GM19397 (cell line): ENCODE measurements around the gene FAM3A.
"Not testable (repeated sequence)": the region's sequence is repeated elsewhere in the genome, so short reads cannot be mapped to it uniquely, and the experiment has no call there.

Experiments used
- ATAC-seq: cut with Tn5 transposase; IDR thresholded peaks from one replicate; pipeline ENCODE4 v1.9.1; 2021; ENCODE audit warnings: mild to moderate bottlenecking, moderate library complexity; ENCODE audit not compliant: unreplicated experiment

FAM3A gene

GRCh38 chrX:154515966-154516655 is at the start of gene FAM3A:
Gene FAM3A (minus strand): TSS chrX:154516232. CDS start chrX:154515772, 460 bp downstream.
- ATAC-seq: peak; percentile 93

GRCh38 chrX:154562295-154562694 is 46.3 kb upstream of the FAM3A start:
- ATAC-seq: not testable (repeated sequence)

DNA sequence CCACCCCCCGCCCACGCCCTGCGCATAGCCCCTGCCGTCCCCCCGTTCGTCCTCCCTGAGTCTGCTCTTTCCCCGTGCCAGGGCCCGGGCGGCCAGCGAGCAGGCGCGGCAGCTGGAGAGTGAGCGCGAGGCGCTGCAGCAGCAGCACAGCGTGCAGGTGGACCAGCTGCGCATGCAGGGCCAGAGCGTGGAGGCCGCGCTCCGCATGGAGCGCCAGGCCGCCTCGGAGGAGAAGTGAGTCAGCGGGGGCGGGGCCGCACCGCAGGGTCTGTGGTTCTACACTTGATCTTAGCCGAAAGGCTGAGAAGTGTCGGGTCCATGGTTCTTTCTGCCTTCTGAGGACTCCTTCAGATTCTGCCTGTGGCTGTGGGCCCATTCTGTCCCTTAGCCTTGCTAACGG is 44.3 kb upstream of the FAM3A start:
- ATAC-seq: not testable (repeated sequence)

GRCh38 chrX:154558896-154559295 is 42.9 kb upstream of the FAM3A start:
- not testable (repeated sequence) for ATAC-seq

GRCh38 chrX:154558060-154558690 is 42.1 kb upstream of the FAM3A start:
- not testable (repeated sequence) for ATAC-seq

DNA sequence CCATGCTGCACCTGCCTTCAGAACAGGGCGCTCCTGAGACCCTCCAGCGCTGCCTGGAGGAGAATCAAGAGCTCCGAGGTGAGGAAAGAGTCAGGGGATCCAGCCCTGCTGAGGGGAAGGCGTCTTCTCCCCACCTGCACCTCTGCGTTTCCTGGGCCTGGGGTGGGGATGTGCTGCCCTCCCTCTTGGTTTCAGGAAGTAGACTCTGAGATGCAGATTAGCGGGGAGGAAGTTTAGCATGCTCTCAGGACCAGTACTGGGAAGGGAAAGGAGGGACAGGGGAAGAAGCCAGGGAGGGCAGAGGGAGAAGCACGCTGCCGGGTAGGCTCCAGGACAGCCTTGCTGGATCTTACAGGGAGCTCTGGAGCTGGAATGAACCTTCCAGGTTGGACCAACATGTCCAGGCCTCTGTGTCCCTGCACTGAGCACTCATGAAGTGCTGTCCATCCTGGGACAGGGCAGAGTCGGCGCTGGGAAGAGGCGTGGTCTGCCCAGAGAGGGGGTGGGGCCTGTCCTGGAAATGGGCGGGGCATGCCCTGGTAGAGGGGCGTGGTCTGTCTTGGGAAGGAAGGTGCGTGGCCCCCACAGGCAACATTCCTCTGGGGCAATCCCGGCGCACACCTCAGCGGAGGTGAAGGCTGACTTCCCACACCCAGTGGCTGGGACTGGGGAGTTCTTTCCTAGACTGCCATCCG is 36.2 kb upstream of the FAM3A start:
- ATAC-seq: not testable (repeated sequence)

DNA sequence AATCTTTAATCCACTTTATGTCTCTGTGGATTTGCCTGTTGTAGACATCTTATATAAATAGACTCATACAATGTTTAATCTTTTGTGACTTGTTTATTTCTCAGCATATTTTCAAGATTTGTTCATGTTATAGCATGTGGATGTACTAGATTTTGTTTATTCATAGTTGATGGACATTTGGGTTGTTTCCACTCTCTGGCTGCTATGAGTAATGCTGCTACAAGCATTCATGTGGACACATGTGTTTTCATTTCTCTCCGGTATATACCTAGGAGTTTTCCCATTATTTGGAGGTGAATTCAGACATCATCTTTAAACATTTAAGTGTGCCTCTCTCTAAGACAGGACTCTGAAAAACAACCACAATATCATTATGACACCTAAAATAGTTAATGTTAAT is 33.7 kb upstream of the FAM3A start:
- ATAC-seq: no peak

- ATAC-seq: no peak
Measured at GRCh38 chrX:154548028-154548316, 31.9 kb upstream of the FAM3A start.

DNA sequence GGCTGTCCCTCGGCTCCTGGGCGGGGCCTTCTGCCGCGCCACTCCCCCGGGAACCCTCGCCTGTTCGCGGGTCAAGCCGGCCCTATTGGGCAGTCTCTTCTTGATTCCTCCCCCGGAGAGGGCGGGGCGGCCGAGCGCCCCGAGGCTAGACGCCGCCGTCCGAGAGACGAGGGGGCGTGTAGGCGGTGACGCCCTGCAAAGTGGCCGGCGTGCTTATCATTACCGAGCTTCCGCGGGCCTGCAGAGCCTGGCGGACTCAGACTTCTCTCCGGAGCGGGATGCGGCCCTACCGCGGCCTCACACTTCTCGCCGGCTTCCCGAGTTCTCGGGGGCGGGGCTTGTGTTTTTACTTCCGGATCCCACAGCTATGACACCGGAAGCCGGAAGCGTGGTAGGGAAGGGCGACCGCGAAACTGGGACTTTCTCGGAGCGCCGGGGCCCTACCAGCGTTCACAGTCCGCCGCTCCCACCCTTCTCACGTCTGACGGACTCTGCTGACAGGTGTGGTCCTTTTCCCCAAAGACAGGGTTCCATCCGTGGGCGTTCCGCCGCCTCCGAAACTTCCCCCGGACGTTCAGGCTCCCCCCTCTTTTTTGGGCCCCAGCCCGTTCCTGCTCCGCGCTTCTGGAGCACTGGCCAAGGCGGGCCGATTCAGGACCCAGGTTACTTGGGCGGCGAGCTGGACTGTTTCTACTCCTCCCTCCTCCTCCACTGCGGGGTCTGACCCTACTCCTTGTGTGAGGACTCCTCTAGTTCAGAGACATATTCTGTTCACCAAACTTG is 31.4 kb upstream of the FAM3A start, which contains the start of gene IKBKG:
Gene IKBKG (plus strand): TSS at position 376 of the 783 bp plus-strand sequence. CDS start 4,383 bp downstream, outside the sequence.
- ATAC-seq: peak; percentile 82

GRCh38 chrX:154546354-154547244 is 30.6 kb upstream of the FAM3A start, which contains the start of gene G6PD:
Gene G6PD (minus strand): TSS chrX:154546846. CDS start chrX:154546155, 691 bp downstream.
- ATAC-seq: peak; percentile 57

DNA sequence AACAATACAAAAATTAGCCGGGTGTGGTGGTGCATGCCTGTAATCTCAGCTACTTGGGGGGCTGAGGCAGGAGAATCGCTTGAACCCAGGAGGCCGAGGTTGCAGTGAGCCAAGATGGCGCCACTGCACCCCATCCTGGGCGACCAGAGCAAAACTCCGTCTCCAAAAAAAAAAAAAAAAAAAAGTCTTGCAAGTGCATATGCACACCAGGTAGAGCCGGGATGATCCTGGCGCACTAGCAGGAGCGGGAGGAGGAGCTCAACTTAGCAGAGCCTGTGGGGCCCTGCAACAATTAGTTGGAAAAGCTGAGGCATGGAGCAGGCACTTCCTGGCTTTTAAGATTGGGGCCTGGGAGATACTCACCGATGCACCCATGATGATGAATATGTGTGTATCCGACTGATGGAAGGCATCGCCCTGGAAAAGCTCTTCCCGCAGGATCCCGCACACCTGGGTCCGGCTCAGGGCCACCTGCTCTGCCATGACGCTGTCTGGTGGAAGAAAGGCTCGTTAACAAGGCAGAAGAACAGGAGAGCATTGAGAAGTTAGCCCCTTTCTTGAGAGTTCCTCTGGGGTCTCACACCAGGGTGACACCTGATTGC is 29.7 kb upstream of the FAM3A start:
- ATAC-seq: no peak

- ATAC-seq: no peak
Measured at GRCh38 chrX:154542723-154543424, 26.8 kb upstream of the FAM3A start.

GRCh38 chrX:154541896-154542722 is 26.1 kb upstream of the FAM3A start:
- no peak for ATAC-seq

DNA sequence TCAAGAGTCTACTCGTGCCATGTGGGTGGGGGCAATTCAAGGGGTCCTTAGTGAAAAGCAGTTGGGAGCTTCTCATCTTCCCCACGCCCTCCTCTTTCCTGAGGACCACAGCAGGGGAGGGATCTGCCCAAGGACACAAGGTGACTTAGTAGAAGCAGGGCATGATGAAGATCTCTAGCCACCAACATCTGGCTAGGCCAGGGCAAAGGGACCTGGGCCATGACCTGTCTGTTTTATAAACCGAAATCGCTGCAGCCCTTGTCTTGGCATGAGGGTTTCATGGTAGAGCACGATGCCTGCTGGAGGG is 25.5 kb upstream of the FAM3A start:
- ATAC-seq: no peak

DNA sequence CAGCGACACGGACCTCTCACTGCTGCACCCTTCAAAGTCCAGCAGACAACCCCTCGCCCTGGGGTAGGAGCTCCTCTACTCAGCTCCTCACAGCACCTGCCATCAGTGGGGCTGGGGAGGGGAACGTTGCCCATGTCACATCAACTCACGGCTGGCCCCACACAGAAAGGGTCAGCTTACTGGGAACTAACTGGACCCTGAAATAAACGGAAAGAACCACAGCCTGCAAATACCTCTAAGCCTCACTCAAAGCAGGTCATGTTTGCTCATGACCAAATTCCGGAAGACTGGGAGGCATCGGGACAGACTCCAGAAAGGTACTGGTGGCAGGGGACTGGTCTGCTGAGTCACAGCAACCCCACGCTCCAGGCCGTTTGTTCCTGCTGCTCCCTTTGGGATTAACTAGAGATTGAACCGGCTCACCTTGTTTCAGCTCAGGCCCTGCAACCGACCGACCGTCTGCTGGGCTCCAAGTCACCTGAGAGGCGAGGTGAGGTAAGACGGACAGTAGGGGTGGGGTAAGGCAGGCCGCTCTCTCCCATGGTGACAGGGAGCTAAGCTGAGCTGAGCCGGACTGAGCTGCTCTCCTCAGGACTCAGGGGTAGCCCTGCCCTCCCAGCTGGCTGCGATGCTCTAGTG is 25.0 kb upstream of the FAM3A start:
- no peak for ATAC-seq

DNA sequence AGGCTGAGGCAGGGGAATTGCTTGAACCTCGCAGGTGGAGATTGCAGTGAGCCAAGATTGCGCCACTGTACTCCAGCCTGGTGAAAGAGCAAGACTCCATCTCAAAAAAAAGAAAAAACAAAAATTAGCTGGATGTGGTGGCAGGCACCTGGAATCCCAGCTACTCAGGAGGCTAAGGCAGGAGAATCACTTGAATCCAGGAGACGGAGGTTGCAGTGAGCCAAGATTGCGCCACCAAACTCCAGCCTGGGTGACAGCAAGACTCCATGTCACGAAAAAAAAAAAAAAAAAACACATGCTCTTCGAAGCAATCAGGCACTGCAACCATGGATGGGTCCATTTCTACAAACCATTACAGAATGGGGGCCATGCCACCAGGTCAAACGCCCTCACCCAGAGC is 24.3 kb upstream of the FAM3A start:
- ATAC-seq: not testable (repeated sequence)

- no peak for ATAC-seq
Measured at GRCh38 chrX:154539077-154539476, 23.0 kb upstream of the FAM3A start.

GRCh38 chrX:154535892-154536291 is 19.9 kb upstream of the FAM3A start:
- no peak for ATAC-seq
